ENCODE results near the gene ZNF280C. TPM values are rescaled to one million over a fixed set of nuclear protein-coding genes. Genes with fewer than 3 reads are reported as not detected.

Gene ZNF280C, protein sequence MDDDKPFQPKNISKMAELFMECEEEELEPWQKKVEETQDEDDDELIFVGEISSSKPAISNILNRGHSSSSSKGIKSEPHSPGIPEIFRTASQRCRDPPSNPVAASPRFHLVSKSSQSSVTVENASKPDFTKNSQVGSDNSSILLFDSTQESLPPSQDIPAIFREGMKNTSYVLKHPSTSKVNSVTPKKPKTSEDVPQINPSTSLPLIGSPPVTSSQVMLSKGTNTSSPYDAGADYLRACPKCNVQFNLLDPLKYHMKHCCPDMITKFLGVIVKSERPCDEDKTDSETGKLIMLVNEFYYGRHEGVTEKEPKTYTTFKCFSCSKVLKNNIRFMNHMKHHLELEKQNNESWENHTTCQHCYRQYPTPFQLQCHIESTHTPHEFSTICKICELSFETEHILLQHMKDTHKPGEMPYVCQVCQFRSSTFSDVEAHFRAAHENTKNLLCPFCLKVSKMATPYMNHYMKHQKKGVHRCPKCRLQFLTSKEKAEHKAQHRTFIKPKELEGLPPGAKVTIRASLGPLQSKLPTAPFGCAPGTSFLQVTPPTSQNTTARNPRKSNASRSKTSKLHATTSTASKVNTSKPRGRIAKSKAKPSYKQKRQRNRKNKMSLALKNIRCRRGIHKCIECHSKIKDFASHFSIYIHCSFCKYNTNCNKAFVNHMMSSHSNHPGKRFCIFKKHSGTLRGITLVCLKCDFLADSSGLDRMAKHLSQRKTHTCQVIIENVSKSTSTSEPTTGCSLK
- total RNA-seq (2021; fragmentation: NEBNext Ultra II Directional; extraction: Animal tissue kit (Norgen Biotek cat#: 25700)), result 1 to 10 TPM; 5.6 to 7.1 (median 6.6) TPM
- long read RNA-seq, partial matches to known transcripts, result 1 of 2 reads
- long read RNA-seq, other reads (novel, unspliced or antisense), result 1 of 2 reads

DNA sequence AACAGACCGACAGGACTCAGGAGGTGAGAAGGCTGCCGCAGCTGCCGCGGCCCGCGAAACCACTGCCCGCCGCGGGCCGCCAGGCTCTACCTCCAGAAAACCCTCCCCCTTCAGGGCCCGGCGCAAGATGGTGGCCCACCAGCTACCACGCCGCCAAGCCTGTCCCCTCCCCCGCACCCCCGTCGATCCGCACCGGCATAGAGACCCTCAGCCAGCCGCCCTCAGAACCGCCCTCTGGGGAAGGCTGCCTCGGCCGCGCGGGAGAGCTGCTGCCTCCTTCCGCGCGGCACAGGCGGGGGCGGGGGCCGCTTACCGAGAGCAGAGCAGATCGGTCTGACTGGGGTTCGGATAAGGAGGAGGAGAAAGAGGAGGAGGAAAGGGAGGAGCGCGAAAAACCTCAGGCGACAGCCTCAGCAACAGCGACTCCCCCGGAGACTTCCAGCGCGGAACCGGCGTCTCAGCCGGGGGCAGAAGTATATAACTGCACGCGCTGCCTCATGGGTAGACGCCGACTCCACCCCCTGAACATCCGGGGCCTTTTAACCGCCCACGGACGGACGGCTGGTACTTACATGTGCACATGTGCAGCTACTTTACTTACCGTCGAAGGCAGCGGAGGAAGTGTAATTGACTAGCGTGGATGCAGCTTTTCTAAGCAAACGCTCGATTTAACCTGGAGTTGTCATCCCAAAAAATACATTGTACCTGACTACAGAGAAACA is at the start of gene ZNF280C:
ZNF280C (minus strand) TSS at position 451 of the 722 bp plus-strand sequence. CDS start 8,450 bp downstream, outside the sequence.
- Mint-ChIP-seq H3K27me3 (ENCODE audit: insufficient read depth) (peaks cover 2% of the 10 kb centered on the region; the same call in 1 of the 2 replicates), H3K4me3 (peak within 1 kb of the TSS; percentile 96), H3K36me3 (ENCODE audit: low read depth) (no peaks in the 10 kb centered on the region), H3K9me3 (no peaks in the 10 kb centered on the region), H3K27ac (peak within 1 kb of the TSS; percentile 72), H3K4me1 (ENCODE audit: low read depth) (peaks cover 9% of the 10 kb centered on the region; the same call in 1 of the 2 replicates)
- peak; percentile 50 for TF ChIP-seq CTCF (IDR thresholded peaks at IDR 0.05)
- peak; percentile 91 for DNase-seq

GRCh38 chrX:130304587-130305368 is 36.1 kb upstream of the ZNF280C start:
- H3K27ac Mint-ChIP-seq, result no peak overlapping the region
- TF ChIP-seq CTCF (IDR thresholded peaks at IDR 0.05), result no peak
- no peak for DNase-seq
- H3K27me3 Mint-ChIP-seq (ENCODE audit: insufficient read depth), result no peaks in the 10 kb centered on the region; the same call in 1 of the 2 replicates
- no peaks in the 10 kb centered on the region for H3K9me3 Mint-ChIP-seq
- H3K36me3 Mint-ChIP-seq (ENCODE audit: low read depth), result no peaks in the 10 kb centered on the region
- H3K4me1 Mint-ChIP-seq (ENCODE audit: low read depth), result no peaks in the 10 kb centered on the region
- H3K4me3 Mint-ChIP-seq, result no peak overlapping the region

DNA sequence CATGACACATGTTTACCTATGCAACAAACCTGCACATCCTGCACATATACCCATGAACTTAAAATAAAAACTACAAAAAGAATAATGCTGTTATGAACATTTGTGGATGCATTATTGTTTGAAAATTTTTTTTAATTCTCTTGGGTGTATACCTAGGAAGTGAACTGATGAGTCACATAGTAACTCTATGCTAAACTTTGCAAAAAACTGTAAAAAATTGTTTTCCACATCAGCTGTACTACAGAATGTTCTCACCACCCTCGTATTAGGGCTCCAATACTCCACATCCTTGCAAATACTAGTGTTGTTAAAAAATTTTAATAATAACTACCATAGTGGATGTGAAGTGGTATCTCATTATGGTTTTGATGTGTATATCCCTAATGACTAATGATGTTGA is 33.3 kb upstream of the ZNF280C start:
- H3K27me3 Mint-ChIP-seq (ENCODE audit: insufficient read depth), result no peaks in the 10 kb centered on the region; the same call in 1 of the 2 replicates

GRCh38 chrX:130301405-130301804 is 32.7 kb upstream of the ZNF280C start:
- H3K4me3 Mint-ChIP-seq, result no peak overlapping the region
- H3K9me3 Mint-ChIP-seq, result no peaks in the 10 kb centered on the region
- H3K27me3 Mint-ChIP-seq (ENCODE audit: insufficient read depth), result peaks cover 1% of the 10 kb centered on the region; the same call in 1 of the 2 replicates
- no peaks in the 10 kb centered on the region for H3K36me3 Mint-ChIP-seq (ENCODE audit: low read depth)
- no peak overlapping the region for H3K27ac Mint-ChIP-seq
- TF ChIP-seq CTCF (IDR thresholded peaks at IDR 0.05), result no peak
- H3K4me1 Mint-ChIP-seq (ENCODE audit: low read depth), result peaks cover 8% of the 10 kb centered on the region
- DNase-seq, result no peak

More for the DNA sequence above, 33.3 kb upstream of the ZNF280C start:
- Mint-ChIP-seq H3K9me3 (no peaks in the 10 kb centered on the region), H3K27ac (no peak overlapping the region), H3K4me3 (no peak overlapping the region), H3K4me1 (ENCODE audit: low read depth) (peaks cover 2% of the 10 kb centered on the region), H3K36me3 (ENCODE audit: low read depth) (no peaks in the 10 kb centered on the region)
- TF ChIP-seq CTCF (IDR thresholded peaks at IDR 0.05), result no peak
- DNase-seq, result no peak

- H3K4me3 Mint-ChIP-seq, result no peak overlapping the region
- H3K9me3 Mint-ChIP-seq, result no peaks in the 10 kb centered on the region
Measured at GRCh38 chrX:130300010-130300282, 31.2 kb upstream of the ZNF280C start.

More at GRCh38 chrX:130300010-130300282, 31.2 kb upstream of the ZNF280C start:
- H3K27ac Mint-ChIP-seq, result no peak overlapping the region
- H3K27me3 Mint-ChIP-seq (ENCODE audit: insufficient read depth), result peaks cover 1% of the 10 kb centered on the region; the same call in 1 of the 2 replicates
- no peaks in the 10 kb centered on the region for H3K36me3 Mint-ChIP-seq (ENCODE audit: low read depth)
- no peak for TF ChIP-seq CTCF (IDR thresholded peaks at IDR 0.05)
- no peak for DNase-seq
- peaks cover 14% of the 10 kb centered on the region for H3K4me1 Mint-ChIP-seq (ENCODE audit: low read depth)

All from HFFc6 (cell line).